ENCODE measurements around the gene BLOC1S2.

DNA sequence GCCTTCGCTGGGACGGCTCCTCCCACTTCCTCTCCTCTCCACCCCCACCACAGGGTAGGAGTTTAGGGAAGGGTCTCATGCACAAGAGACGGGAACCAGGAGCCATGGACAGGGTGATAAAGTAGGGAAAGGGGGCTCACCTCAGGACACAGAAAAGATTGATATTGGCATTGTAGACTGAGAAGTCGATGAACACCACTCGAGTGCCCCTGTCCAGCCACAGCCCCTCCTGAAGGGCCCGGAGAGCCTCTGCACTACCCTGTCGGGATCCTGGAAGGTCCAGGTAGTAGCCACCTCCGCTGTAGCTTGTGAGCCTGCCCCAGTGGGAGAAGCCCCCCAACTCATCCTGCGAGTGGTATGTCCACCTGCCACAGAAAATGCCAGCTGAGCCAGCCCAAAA is 10.8 kb upstream of the BLOC1S2 start:
- TF ChIP-seq CHD2 (IDR thresholded peaks at IDR 0.05; ENCODE audit: low read length) (no peak), TCF12 (IDR thresholded peaks at IDR 0.05; ENCODE audit: low read depth, low read length) (no peak), CTCF (IDR thresholded peaks at IDR 0.05; ENCODE audit: control extremely low read depth in 1 of 3, insufficient read depth in 1 of 3, low read depth in 1 of 3, low read length in 3 of 3) (no peak), CBX8 (IDR thresholded peaks at IDR 0.05; ENCODE audit: borderline replicate concordance, low read depth, low read length) (no peak), RAD21 (IDR thresholded peaks at IDR 0.05 in 1 of 2, conservative IDR thresholded peaks at IDR 0.05 in 1 of 2; ENCODE audit: low read depth in 2 of 2, low read length in 2 of 2) (no peak), EZH2 (IDR thresholded peaks at IDR 0.05; ENCODE audit: low read depth, low read length, severe bottlenecking) (no peak), POLR2AphosphoS5 (IDR thresholded peaks at IDR 0.05; ENCODE audit: low read depth, low read length) (no peak), EP300 (IDR thresholded peaks at IDR 0.05; ENCODE audit: borderline replicate concordance in 1 of 2, low read depth in 2 of 2, low read length in 2 of 2) (no peak)
- TF ChIP-seq, protein P1, sequence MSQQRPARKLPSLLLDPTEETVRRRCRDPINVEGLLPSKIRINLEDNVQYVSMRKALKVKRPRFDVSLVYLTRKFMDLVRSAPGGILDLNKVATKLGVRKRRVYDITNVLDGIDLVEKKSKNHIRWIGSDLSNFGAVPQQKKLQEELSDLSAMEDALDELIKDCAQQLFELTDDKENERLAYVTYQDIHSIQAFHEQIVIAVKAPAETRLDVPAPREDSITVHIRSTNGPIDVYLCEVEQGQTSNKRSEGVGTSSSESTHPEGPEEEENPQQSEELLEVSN (IDR thresholded peaks at IDR 0.05) = no peak
